ENCODE data around the gene TTC7B. TPM values are rescaled to one million over a fixed set of nuclear protein-coding genes. Genes with fewer than 3 reads are reported as not detected.

The TTC7B gene
- total RNA-seq, 1 experiment from 2014 or later = 40.9 TPM

DNA sequence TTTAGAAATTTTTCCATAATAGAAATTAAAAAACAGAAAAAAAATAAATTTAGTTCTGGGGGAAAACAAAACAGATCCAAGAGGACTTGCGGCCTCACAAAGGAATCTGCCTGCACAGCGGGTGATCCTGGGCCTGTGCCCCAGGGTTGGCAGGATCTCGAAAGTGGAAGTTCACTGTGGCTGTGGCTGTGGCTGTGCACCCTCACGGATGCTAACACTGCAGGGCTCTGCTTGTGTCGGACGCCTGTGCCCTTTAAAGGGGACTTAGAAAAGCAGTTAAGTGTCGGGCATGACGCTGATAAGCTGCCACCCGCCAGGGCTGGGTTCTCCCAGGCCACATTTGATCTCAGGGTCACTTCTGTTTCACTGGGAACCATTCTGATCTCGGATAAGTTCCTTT lies 209.1 kb downstream of the TTC7B start:
- H3K9me3 ChIP-seq (ENCODE audit: control insufficient read depth, insufficient read depth, low read depth, low read length) = no peaks in the 10 kb centered on the region
- DNase-seq (ENCODE audit: low read depth, low spot score) = no peak
- H3K4me3 ChIP-seq (ENCODE audit: low read depth in 2 of 2, low read length in 2 of 2) = no peak overlapping the region
- no peaks in the 10 kb centered on the region for H3K36me3 ChIP-seq (ENCODE audit: control insufficient read depth, insufficient read depth, low read length)
- intact Hi-C loops (cut with micrococcal nuclease; ENCODE audit: unreplicated experiment) = no loop called here
- no peaks in the 10 kb centered on the region for H3K27me3 ChIP-seq (ENCODE audit: control insufficient read depth, insufficient read depth, low read length)
- in situ Hi-C loops (cut with HindIII; ENCODE audit: low pct_unique_long_range_greater_than_20kb, low sequenced_read_pairs) = no loop called here
- BruUV-seq (replicated peaks) = no TSS peak
- TF ChIP-seq POLR2AphosphoS5 (IDR thresholded peaks at IDR 0.05; ENCODE audit: low read depth, low read length) = no peak
- TF ChIP-seq, protein P1, sequence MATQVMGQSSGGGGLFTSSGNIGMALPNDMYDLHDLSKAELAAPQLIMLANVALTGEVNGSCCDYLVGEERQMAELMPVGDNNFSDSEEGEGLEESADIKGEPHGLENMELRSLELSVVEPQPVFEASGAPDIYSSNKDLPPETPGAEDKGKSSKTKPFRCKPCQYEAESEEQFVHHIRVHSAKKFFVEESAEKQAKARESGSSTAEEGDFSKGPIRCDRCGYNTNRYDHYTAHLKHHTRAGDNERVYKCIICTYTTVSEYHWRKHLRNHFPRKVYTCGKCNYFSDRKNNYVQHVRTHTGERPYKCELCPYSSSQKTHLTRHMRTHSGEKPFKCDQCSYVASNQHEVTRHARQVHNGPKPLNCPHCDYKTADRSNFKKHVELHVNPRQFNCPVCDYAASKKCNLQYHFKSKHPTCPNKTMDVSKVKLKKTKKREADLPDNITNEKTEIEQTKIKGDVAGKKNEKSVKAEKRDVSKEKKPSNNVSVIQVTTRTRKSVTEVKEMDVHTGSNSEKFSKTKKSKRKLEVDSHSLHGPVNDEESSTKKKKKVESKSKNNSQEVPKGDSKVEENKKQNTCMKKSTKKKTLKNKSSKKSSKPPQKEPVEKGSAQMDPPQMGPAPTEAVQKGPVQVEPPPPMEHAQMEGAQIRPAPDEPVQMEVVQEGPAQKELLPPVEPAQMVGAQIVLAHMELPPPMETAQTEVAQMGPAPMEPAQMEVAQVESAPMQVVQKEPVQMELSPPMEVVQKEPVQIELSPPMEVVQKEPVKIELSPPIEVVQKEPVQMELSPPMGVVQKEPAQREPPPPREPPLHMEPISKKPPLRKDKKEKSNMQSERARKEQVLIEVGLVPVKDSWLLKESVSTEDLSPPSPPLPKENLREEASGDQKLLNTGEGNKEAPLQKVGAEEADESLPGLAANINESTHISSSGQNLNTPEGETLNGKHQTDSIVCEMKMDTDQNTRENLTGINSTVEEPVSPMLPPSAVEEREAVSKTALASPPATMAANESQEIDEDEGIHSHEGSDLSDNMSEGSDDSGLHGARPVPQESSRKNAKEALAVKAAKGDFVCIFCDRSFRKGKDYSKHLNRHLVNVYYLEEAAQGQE (IDR thresholded peaks at IDR 0.05; ENCODE audit: insufficient read depth in 1 of 2, low read depth in 2 of 2, low read length in 1 of 2) = no peak
- no peak for ATAC-seq
- H3K27ac ChIP-seq (ENCODE audit: low read length) = no peak overlapping the region
- H3K4me1 ChIP-seq (ENCODE audit: control insufficient read depth, insufficient read depth, low read length) = no peaks in the 10 kb centered on the region
- CTCF ChIA-PET = no interaction called here
- POLR2A ChIA-PET = no interaction called here

DNA sequence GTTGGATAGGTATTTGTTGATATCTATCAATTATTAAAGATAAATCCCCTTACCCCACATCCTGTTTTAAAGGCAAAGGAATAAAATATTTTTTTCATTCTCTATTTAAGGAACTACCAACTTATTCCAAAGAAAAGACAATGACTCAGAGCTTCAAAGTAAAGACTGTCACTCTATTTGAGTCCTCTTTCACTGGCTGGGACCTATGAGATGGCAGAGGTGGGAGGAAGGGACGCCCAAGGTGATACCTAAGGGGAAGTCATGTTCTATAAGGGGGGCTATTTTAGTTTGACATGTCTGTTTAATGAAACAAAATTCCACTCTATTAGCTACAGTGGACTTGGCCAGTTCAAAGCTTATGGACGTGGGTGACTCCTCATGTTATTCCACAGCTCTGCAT lies 209.8 kb downstream of the TTC7B start:
- DNase-seq (ENCODE audit: low read depth, low spot score) (no peak), ATAC-seq (no peak)
- CTCF ChIA-PET = no interaction called here
- Histone ChIP-seq H3K27ac (ENCODE audit: low read length) (no peak overlapping the region), H3K4me3 (ENCODE audit: low read depth in 2 of 2, low read length in 2 of 2) (no peak overlapping the region), H3K4me1 (ENCODE audit: control insufficient read depth, insufficient read depth, low read length) (no peaks in the 10 kb centered on the region), H3K27me3 (ENCODE audit: control insufficient read depth, insufficient read depth, low read length) (no peaks in the 10 kb centered on the region), H3K9me3 (ENCODE audit: control insufficient read depth, insufficient read depth, low read depth, low read length) (no peaks in the 10 kb centered on the region), H3K36me3 (ENCODE audit: control insufficient read depth, insufficient read depth, low read length) (no peaks in the 10 kb centered on the region)
- BruUV-seq (replicated peaks) = no TSS peak
- no peak for TF ChIP-seq TCF7L2 (IDR thresholded peaks at IDR 0.05; ENCODE audit: low read depth, low read length)
- TF ChIP-seq POLR2AphosphoS5 (IDR thresholded peaks at IDR 0.05; ENCODE audit: low read depth, low read length) = no peak
- TF ChIP-seq SIN3A (IDR thresholded peaks at IDR 0.05; ENCODE audit: borderline replicate concordance, insufficient read depth, low read depth, low read length) = no peak
- TF ChIP-seq, protein P2, sequence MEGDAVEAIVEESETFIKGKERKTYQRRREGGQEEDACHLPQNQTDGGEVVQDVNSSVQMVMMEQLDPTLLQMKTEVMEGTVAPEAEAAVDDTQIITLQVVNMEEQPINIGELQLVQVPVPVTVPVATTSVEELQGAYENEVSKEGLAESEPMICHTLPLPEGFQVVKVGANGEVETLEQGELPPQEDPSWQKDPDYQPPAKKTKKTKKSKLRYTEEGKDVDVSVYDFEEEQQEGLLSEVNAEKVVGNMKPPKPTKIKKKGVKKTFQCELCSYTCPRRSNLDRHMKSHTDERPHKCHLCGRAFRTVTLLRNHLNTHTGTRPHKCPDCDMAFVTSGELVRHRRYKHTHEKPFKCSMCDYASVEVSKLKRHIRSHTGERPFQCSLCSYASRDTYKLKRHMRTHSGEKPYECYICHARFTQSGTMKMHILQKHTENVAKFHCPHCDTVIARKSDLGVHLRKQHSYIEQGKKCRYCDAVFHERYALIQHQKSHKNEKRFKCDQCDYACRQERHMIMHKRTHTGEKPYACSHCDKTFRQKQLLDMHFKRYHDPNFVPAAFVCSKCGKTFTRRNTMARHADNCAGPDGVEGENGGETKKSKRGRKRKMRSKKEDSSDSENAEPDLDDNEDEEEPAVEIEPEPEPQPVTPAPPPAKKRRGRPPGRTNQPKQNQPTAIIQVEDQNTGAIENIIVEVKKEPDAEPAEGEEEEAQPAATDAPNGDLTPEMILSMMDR (IDR thresholded peaks at IDR 0.05) = no peak
- TF ChIP-seq, protein P1 (IDR thresholded peaks at IDR 0.05; ENCODE audit: insufficient read depth in 1 of 2, low read depth in 2 of 2, low read length in 1 of 2) = no peak
- intact Hi-C loops (cut with micrococcal nuclease; ENCODE audit: unreplicated experiment) (no loop called here), in situ Hi-C loops (cut with HindIII; ENCODE audit: low pct_unique_long_range_greater_than_20kb, low sequenced_read_pairs) (no loop called here)
- POLR2A ChIA-PET = no interaction called here
